HG02588 (cell line): ENCODE data around the gene SCYGR4.
A peak's percentile ranks its signal among the peaks of the same experiment; 100 is the strongest.

Source experiments
- ATAC-seq: cut with Tn5 transposase; IDR thresholded peaks from one replicate; pipeline ENCODE4 v1.9.1; 2021; ENCODE audit warnings: mild to moderate bottlenecking, moderate library complexity; ENCODE audit not compliant: unreplicated experiment

SCYGR4 gene

DNA sequence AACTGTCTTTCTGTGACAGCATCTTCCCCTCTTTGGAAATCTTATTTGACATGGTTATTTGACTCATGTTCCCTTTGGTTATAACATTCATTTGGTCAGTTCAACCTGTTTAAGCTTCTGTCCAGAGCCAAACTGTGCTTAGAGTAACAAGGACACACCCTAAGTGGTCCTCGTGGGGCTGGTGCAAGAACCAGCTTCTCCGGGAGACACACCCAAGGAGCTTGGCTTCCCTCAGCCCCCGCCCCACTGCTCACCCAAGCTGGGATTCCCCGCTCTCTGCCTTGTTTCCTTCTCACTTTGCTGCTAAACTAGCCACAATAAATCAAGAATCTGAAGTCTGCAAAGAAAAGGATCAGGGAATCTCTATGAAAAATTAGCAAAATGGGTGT, 4.0 kb upstream of the SCYGR4 start:
- no peak for ATAC-seq

DNA sequence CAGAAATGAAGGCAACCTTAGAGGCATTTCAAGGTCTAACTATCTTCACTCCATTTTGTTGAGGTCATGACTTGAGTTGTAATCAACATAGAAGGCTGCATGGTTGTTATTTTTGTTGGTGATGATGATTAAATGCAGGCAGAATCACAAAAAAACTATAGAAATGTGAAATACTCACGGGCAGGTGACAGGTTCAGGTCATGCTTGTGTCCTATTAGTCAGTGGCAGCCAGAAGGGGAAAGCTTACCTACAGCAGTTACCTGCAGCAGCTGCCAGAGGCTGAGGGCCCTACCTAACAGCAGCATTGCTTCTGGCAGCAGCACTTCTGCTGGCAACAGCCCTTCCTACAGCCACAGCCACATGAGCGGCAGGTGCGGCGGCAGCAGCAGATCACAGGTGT, 3.1 kb upstream of the SCYGR4 start:
- ATAC-seq, result no peak

DNA sequence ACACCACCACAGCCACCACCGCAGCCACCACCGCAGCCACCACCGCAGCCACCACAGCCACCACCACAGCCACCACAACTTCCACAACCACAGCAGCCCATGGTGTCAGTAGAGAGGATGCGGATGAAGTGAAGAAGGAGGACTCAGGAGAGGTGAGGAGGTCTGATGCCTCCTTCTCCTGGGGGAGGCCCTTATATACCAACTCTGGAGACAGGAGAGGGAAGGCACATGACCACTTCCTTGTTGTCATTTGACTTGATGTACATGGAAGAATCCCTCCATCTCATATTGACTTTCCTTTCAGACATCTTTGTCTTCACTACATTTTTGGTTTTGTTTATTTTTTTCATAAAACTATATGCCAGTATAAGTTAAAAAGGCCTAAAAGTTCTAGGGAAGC, 2.6 kb upstream of the SCYGR4 start, which contains the start of gene SCYGR3:
Gene SCYGR3 (minus strand): TSS at position 101 of the 400 bp plus-strand sequence. CDS start 0 bp downstream, at position 101.
- ATAC-seq, result no peak

- no peak for ATAC-seq
These were observed 2.1 kb upstream of the SCYGR4 start for GRCh38 chr2:227615181-227615580.

DNA sequence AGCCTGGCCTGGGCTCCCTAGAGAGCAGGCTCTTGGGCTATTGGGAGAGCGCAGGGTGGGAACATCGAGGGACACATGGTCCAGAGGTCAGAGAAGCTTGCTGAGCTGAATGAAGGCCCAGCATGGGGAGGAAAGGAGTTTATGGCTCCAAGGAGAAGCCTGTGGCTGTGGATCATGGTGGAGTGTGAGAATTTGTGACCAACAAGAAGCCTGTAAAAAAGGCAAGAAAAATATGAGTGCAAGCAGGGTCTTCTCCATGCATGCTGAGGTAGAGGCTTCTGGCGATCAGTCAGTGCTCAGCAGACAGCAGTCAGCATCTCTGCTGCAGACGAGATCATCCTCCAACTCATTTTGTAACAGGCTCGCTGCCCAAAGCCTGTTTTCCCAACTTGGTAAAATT, 1.4 kb upstream of the SCYGR4 start:
- ATAC-seq, result no peak

GRCh38 chr2:227616631-227617030, 667 bp upstream of the SCYGR4 start:
- no peak for ATAC-seq

DNA sequence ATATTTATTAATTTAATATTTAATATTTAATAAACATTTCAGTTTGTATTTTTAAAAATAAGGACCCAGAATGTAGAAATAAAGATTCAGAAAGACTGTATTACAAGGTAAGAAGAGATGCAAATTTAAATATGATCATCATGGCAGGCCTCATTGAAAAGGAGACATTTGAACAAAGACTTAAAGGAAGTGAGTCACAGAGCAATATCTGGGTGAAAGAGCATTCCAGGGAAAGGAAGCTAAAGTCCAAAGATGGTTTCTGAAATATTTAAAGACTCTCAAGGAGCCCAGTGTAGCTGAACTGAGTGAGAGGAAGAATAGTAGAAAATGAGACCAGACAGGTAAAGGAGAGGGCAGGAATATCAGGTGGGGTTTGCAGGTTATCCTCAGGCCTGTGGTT, 5.9 kb downstream of the SCYGR4 start:
- no peak for ATAC-seq

DNA sequence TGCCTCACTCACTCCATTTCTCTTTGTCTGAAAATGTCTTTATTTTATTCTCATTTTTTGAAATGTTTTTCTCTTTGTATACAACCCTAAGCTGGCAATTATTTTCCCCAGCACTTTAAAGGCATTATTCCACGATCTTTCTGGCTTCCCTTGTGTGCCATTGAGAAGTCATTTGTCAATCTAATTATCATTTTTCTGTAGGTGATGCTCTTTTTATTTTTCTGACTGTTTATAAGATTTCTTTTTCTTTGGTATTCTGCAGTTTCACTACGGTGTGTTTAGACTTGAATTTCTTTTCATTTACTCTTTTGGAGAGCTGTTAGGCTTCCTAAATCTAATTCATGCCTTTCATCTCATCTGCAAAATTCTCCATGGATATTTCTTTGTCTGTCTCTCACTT, 8.1 kb downstream of the SCYGR4 start:
- no peak for ATAC-seq

GRCh38 chr2:227626580-227627151, 9.4 kb downstream of the SCYGR4 start:
- ATAC-seq, result no peak

GRCh38 chr2:227627769-227628168, 10.5 kb downstream of the SCYGR4 start:
- peak; percentile 98 for ATAC-seq

DNA sequence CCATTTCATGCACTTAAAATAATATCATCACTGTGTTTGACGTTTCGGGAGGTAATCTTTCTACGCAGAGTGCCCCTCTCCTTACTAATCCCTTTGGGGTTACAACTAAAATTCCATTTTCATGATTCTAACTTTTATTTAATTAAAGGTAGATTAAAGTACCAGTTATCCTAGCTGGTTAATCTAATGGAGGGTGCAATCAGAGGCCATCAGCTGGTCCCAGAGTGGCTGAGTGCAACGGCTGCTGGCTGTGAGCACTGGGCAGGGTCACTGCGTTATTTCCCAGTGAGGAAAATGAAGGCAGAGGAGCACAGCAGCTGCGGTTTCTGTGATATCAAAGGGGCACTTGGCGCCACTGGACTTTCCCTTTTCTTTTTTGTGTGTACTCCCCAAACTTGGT, 12.1 kb downstream of the SCYGR4 start:
- ATAC-seq, result no peak

GRCh38 chr2:227630322-227630721, 13.0 kb downstream of the SCYGR4 start:
- no peak for ATAC-seq

GRCh38 chr2:227632827-227633226, 15.5 kb downstream of the SCYGR4 start:
- ATAC-seq, result no peak

- ATAC-seq, result no peak
These were observed 16.9 kb downstream of the SCYGR4 start for GRCh38 chr2:227634201-227634600.

- no peak for ATAC-seq
These were observed 25.4 kb downstream of the SCYGR4 start for GRCh38 chr2:227642656-227643055.

- ATAC-seq, result no peak
These were observed 26.8 kb downstream of the SCYGR4 start for GRCh38 chr2:227643990-227644551.

GRCh38 chr2:227653419-227653818, 36.1 kb downstream of the SCYGR4 start:
- ATAC-seq, result no peak

DNA sequence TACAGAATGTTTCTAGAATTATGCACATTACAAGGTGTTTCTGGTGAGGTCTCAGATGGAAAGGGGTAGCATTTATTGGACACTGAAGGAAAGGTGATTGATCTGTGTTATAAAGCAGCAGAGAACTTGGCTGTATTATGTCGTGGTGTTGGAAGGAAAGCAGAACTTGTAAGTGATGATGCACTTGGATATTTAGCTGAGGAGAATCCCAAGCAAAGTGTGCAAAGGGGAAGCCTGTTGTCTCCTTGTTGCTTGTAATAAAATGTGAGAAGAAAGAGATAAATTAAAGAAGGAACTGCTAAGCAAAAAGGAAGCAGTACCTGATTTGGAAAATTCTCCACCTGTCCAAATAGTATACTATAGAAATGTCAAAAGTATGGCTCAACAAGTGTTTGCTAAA, 37.1 kb downstream of the SCYGR4 start:
- no peak for ATAC-seq

GRCh38 chr2:227655454-227655853, 38.2 kb downstream of the SCYGR4 start:
- no peak for ATAC-seq

DNA sequence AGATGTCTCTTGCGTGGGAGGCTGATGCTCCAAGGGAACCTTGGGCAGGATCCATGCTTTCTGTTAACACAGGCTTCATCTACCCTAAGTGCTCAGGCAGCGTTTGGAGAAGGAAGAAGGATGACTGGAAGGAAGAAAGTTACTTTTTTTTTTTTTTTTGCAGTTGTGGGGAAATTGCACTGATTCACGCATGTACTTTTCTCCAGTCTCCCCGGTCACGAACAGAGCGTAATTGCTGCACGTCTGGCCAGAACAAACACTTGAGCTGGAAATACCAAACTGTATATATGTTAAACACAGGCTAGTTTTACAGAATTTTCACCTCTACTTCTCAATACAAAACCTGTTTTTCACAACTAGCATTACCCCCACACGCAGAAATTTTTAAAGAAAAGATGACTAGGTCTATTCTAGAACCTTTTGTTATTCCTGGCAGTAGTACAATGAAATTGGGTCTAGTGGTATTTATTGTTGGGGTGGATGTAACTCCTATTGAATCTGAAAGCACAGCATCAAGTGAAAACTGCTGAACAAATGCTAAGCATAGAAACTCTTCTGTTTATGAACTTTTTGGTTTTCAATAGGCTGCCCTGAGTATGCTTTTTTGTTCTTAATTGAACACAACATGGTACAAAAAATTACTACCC, 40.0 kb downstream of the SCYGR4 start:
- ATAC-seq, result no peak

DNA sequence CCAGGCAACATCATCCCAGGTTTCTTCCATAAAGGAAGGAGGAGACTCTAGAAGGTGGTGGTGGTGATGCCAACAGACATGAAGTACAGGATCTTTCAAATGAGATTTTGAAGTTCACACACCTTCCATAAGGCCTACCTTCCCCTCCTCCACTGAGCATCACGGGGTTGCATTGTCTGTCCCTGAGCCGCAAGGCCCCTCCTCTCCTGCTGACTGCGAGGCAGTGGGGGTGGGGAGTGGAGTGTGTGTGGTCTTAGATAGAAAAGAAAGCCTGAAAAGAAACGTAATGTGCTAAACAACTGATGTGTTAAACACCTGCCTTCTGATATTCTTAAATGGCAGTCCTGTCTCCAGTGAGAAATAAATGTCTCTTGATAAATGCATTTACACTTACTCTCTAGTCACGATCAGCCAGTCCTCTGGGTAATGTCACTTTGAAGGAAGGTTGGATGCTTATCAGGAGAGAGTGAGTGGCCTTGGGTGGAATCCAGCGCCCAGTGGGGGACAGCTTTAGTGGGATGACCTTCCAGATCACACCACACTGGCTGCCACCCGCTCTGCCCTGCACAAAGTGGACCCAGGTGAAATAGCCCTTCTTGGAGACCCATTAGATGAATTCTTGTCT, 43.8 kb downstream of the SCYGR4 start:
- no peak for ATAC-seq

DNA sequence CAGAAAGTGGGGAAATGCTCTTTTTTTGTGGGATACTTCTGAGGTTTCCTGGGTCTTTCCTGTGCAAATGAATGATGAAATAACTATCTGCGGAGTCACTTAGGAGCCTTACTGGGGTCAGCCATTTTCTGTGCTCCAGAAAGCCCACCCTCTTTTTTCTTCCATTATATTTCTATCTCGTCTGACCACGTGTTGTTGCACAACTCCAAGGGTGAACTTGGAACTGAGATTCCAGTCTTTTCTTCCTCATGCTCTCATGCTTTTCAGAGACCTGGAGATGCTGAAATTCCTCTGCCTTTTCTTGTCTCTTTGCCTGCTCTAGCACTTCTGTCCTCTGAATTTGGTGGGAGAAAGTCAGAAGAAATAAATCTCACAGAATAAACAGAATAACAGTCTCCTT, 44.5 kb downstream of the SCYGR4 start:
- ATAC-seq, result no peak
